GM21786 (cell line): ENCODE results near the gene MAT2A.
"Not testable (repeated sequence)": the region's sequence is repeated elsewhere in the genome, so short reads cannot be mapped to it uniquely, and the experiment has no call there.

Experiments
- ATAC-seq: cut with Tn5 transposase; IDR thresholded peaks from one replicate; pipeline ENCODE4 v1.9.1; 2021; ENCODE audit not compliant: unreplicated experiment

MAT2A gene

GRCh38 chr2:85578243-85579180 is 39.5 kb downstream of the MAT2A start:
- ATAC-seq: peak; percentile 50

DNA sequence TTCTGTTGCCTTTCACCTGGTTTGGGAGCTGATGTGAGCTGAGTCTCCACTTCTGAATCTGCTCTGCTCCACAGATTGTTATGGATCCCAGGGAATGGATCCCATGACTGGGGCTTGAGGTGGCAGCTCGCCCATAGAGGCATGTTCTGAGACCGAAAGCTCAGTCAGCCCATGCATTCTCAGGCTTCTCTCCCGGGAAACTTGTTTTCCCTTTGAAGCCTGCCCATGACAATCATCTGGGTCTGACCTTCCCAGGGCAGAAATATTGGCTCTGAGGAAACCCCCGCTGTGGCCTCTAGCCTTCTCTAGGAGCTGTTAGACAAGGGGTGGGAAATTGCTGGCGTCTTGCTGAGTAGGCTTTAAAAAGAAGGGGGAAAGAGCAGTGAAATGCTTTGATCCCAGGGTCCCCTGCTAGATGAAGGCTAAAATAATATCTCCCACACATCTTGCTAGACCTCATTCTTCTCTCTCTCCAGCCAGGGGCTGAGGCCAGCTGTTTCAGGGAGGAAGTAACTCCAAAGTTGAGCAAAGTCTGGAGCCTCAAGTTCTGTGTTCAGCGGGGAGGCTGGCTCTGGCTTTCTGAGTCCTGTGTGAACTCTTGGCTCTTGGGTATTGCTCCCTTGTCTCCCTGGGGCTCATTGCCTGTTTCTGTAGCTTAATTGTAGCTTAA is 40.4 kb downstream of the MAT2A start:
- ATAC-seq: no peak

- ATAC-seq: no peak
Observed at GRCh38 chr2:85580206-85580605, 41.2 kb downstream of the MAT2A start.

- ATAC-seq: no peak
Observed at GRCh38 chr2:85582492-85582891, 43.5 kb downstream of the MAT2A start.

- ATAC-seq: peak; percentile 51
Observed at GRCh38 chr2:85583667-85584353, 44.8 kb downstream of the MAT2A start.

GRCh38 chr2:85584354-85584856 is 45.4 kb downstream of the MAT2A start, which contains the start of gene VAMP5:
Gene VAMP5, plus strand, starts transcription at chr2:85584431. Its CDS starts 60 bp downstream, at chr2:85584491.
- peak; percentile 24 for ATAC-seq

GRCh38 chr2:85584857-85585780 is 46.2 kb downstream of the MAT2A start:
- ATAC-seq: peak; percentile 54

- no peak for ATAC-seq
Observed at GRCh38 chr2:85585781-85586105, 46.8 kb downstream of the MAT2A start.

DNA sequence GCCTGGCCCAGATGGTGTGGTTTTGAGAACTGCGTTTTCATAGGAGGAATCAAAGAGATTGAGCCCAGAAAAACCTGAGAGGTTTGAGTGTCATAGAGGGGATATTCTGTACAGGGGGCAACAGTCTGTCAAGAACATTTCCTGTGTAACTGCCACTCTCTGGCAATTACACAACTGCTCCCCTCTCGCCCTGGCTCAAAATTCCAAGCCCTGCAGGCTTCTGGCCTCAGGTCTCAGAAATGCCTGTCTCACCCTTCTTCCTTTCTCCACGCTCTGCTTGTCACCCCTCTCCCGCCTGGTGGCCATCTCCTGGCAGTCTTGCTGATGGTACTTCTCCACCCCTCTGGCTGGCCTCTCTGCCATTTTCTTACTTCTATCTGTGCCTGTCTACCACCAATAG is 49.3 kb downstream of the MAT2A start:
- no peak for ATAC-seq

DNA sequence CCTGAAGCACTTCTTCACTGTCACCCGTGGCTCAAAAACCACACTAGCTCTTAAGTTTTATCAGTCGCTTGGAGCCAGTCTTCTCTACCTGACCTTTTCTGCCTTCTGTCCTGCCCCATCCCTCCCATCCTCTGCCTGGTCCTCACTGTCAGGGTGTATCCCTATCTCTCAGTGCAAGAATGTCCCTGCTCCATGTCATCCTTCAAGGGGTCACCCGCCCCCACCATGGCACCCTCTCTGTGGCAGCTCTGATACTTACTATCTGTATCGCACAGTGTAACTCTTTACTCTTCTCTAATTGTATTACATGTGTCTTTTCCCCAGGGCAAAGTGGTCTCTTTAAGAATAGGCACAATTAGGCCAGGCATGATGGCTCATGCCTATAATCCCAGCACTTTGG is 49.7 kb downstream of the MAT2A start:
- ATAC-seq: no peak

DNA sequence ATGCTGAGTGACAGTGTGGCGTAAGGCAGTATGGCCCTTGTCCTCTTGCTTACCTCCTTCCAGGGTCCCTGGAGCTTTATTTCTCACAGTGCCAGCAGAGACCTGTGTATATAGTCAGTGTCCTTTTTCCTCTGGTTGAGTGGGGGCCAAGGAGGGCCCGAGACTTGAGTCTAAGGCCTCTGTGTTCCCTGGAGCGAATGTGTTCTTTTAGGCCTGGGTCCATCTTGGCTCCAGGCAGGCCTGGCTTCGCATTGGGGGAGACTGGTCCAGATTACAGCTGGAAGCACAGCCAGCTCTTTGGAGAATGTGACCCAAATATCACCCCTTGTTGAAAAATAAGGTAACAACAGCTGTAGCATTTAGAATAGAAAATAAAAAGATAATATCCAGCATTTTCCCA is 50.2 kb downstream of the MAT2A start:
- no peak for ATAC-seq

DNA sequence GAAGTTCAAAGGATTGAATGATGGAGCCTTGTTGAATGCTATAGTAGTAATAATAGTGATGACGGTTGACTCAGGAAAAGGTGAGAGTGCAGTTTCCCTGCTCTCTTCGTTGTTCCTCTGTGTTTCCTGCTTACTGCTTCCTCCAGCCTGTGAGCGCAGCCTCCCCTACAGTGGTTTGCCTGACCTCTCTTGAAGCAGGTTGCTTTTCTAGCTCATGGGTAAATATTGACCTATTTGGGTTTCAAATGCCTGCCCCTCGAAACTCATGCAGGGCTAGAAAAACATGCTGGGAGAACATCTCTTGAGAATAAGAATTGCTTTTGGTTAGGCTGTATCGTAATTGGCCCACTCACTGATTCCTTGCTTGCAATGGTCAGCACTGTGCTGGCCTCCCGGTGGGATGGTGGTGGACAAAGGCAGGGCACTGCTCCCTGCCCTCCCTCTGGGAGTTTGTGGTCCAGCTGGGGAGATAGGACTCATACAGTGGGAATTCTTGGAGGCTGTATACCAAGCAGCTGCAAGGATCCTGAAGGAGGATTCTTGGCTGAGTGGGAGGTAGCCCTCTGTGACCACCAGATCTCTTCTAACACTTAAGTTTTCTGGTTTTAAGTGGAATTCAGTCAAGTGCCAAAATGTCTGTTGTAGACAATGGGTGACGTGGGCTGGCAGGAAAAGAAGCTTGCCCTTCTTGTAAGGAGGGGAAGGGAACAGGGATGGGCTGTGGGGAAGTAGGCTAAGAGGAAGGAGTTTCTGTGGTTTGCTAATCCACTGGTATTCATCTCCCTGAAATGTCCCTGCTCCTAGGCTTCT is 51.2 kb downstream of the MAT2A start:
- ATAC-seq: no peak

GRCh38 chr2:85590950-85591349 is 52.0 kb downstream of the MAT2A start:
- ATAC-seq: no peak

DNA sequence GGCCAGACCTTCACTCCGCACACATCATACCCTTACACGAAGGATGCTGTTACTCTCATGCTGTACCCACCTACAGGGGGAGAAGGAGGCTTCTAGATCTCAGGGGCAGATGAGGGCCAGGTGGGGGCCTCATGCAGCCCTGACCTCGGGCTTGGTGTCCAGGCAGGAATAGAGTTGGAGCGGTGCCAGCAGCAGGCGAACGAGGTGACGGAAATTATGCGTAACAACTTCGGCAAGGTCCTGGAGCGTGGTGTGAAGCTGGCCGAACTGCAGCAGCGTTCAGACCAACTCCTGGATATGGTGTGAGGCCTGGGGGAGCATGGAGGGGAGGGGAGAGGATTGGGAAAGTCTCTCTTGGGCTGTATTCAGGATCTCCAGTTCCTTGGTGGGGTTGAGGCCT is 52.6 kb downstream of the MAT2A start:
- ATAC-seq: no peak

- not testable (repeated sequence) for ATAC-seq
Observed at GRCh38 chr2:85592299-85592698, 53.3 kb downstream of the MAT2A start.

DNA sequence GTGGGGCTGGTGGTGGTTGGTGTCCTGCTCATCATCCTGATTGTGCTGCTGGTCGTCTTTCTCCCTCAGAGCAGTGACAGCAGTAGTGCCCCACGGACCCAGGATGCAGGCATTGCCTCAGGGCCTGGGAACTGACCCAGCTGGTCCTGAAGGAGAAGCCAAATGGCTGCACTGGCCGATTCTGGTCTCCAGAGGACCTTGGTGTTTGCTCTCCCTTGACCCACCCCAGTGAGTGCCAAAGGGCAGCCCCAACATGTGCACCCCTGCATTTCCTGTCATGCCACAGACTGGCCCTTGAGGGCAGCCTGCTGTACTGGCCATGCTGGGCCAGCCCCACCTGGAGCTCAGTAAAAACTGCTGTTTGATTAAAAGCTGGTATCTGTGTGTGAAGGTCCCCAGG is 54.1 kb downstream of the MAT2A start:
- ATAC-seq: no peak
